Thyroid gland (tissue), 4 donors: ENCODE data around the gene SMCO4. TPM values are rescaled to one million over a fixed set of nuclear protein-coding genes. Genes with fewer than 3 reads are reported as not detected.
A peak's percentile ranks its signal among the peaks of the same experiment; 100 is the strongest.

Source experiments
- DNase-seq, 2 donors: peaks; one replicate each; pipeline ENCODE4 v3.0.0-alpha.2; 2019
- H3K27ac ChIP-seq, 3 donors: fragments of 200-600 bp; sonication (generic); 1 replicate in 2 of 3; 2 replicates in 1 of 3; pipeline ENCODE4 v1.5.1; 2016 to 2019; ENCODE audit warnings: mild to moderate bottlenecking in 1 of 3, moderate library complexity in 1 of 3
- H3K27me3 ChIP-seq: fragments of 200-600 bp; sonication (generic); one replicate; pipeline ENCODE4 v1.5.1; 2019
- H3K36me3 ChIP-seq, 2 donors: fragments of 200-600 bp; sonication (generic); one replicate each; pipeline ENCODE4 v1.5.1; 2016 to 2019
- H3K4me1 ChIP-seq, 2 donors: fragments of 200-600 bp; sonication (generic); one replicate each; pipeline ENCODE4 v1.5.1; 2017 to 2019
- H3K4me3 ChIP-seq, 3 donors: fragments of 200-600 bp; sonication (generic); replicated peaks in 1 of 3; 1 replicate in 2 of 3; 2 replicates in 1 of 3; pipeline ENCODE4 v1.5.1; 2016; ENCODE audit warnings: mild to moderate bottlenecking in 1 of 3
- H3K9me3 ChIP-seq: fragments of 200-600 bp; sonication (generic); one replicate; pipeline ENCODE4 v1.5.1; 2017
- POLR2A ChIP-seq, 2 donors: fragments of 450-650 bp; IDR thresholded peaks; one replicate each; pipeline ENCODE4 v1.6.1; 2017; ENCODE audit warnings: antibody characterized with exemption in 2 of 2, mild to moderate bottlenecking in 2 of 2, moderate library complexity in 1 of 2
- WGBS, 2 donors: methylation state at CpG; one replicate each; pipeline ENCODE4 v1.1.5; 2017; 5-methylcytosine and 5-hydroxymethylcytosine counted together
- intact Hi-C: fragments of 100-400 bp; cut with DNase I; formaldehyde crosslinking; loops from one replicate; pipeline ENCODE4 v1.15.1; 2023
- total RNA-seq, 4 donors: library from RNA; depleted of rRNA; stranded (reverse); fragments of >200 nt; gene quantifications; one replicate each; pipeline ENCODE4 v1.2.3, GENCODE V29; 2016
- TF ChIP-seq, protein P1 (sequence below), 6 experiments: fragments of 200-600 bp in 3 of 6; fragments of 450-650 bp in 3 of 6; sonication (generic) in 3 of 6; IDR thresholded peaks; one replicate each; pipeline ENCODE4 v1.5.1; 2016 to 2019; ENCODE audit warnings: antibody characterized with exemption in 6 of 6, mild to moderate bottlenecking in 2 of 6, inconsistent platforms in 1 of 6, moderate library complexity in 1 of 6

Gene SMCO4
- total RNA-seq, 4 donors from 2014 or later = 38.6 to 135 (median 102) TPM

- H3K9me3 ChIP-seq = no peaks in the 10 kb centered on the region
- no peaks in the 10 kb centered on the region for H3K36me3 ChIP-seq
- TF ChIP-seq, protein P1, sequence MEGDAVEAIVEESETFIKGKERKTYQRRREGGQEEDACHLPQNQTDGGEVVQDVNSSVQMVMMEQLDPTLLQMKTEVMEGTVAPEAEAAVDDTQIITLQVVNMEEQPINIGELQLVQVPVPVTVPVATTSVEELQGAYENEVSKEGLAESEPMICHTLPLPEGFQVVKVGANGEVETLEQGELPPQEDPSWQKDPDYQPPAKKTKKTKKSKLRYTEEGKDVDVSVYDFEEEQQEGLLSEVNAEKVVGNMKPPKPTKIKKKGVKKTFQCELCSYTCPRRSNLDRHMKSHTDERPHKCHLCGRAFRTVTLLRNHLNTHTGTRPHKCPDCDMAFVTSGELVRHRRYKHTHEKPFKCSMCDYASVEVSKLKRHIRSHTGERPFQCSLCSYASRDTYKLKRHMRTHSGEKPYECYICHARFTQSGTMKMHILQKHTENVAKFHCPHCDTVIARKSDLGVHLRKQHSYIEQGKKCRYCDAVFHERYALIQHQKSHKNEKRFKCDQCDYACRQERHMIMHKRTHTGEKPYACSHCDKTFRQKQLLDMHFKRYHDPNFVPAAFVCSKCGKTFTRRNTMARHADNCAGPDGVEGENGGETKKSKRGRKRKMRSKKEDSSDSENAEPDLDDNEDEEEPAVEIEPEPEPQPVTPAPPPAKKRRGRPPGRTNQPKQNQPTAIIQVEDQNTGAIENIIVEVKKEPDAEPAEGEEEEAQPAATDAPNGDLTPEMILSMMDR (IDR thresholded peaks at IDR 0.05) = no peak
- peaks cover 38 to 67% of the 10 kb centered on the region in 2 donors for H3K4me1 ChIP-seq
- intact Hi-C loops = no loop called here
- no peaks in the 10 kb centered on the region for H3K27me3 ChIP-seq
- 89 to 90% methylated on average over 8 of the region's 8 CpGs for WGBS, 2 donors
- peak overlapping the region in 2 of 3 donors; percentile 51 to 56 for H3K27ac ChIP-seq
- no peak overlapping the region for H3K4me3 ChIP-seq
- DNase-seq = no peak
Observed at GRCh38 chr11:93526641-93527583, 16.3 kb downstream of the SMCO4 start.

DNA sequence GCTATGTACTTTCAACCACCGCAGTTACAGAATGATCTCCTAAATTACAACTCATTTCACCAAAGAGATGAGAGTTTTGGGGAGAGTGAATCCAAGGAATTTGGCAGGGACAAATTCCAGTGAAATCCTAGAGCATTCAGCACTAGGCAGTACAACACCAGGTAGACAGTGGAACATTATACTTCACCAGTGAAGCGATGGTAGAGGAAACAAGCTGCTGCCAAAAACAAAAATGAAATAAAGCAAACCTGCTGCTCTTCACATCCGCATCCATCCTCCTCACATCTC is 16.9 kb downstream of the SMCO4 start:
- H3K4me1 ChIP-seq = peaks cover 38 to 67% of the 10 kb centered on the region in 2 donors
- TF ChIP-seq, protein P1 (IDR thresholded peaks at IDR 0.05) = no peak
- TF ChIP-seq POLR2A (IDR thresholded peaks at IDR 0.05) = no peak
- intact Hi-C loops = no loop called here
- 51 to 53% methylated on average over 3 of the region's 3 CpGs for WGBS, 2 donors
- peak overlapping the region in 2 of 3 donors; percentile 51 to 56 for H3K27ac ChIP-seq
- no peaks in the 10 kb centered on the region for H3K9me3 ChIP-seq
- no peak for DNase-seq
- H3K36me3 ChIP-seq = no peaks in the 10 kb centered on the region
- H3K27me3 ChIP-seq = no peaks in the 10 kb centered on the region
- H3K4me3 ChIP-seq = no peak overlapping the region

GRCh38 chr11:93525601-93526345 is 17.4 kb downstream of the SMCO4 start:
- no peak overlapping the region for H3K4me3 ChIP-seq
- WGBS, 2 donors = 62 to 72% methylated on average over 7 of the region's 7 CpGs

DNA sequence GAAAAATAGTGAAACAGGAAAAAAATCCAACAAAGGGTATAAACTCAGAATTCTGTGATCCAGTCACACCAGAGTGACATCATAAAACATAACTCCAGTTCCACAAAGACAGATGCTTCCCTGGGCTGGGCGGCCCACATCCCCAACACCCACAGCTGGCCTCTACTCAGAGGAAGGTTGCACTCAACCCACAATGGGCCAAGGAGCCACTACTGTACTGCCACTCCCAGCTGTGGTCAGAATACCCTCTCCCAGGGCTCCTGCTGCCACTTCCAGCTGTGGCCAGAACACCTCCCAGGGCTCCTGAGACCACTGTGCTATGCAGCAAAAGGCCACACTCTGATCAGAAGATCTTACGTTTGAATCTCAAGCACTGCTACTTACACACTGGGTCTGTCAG is 18.3 kb downstream of the SMCO4 start:
- H3K36me3 ChIP-seq = no peaks in the 10 kb centered on the region
- H3K27ac ChIP-seq = peak overlapping the region in 1 of 3 donors; percentile 25
- TF ChIP-seq, protein P1 (IDR thresholded peaks at IDR 0.05) = no peak
- no peak for TF ChIP-seq POLR2A (IDR thresholded peaks at IDR 0.05)
- H3K4me3 ChIP-seq = no peak overlapping the region
- peaks cover 33 to 56% of the 10 kb centered on the region in 2 donors for H3K4me1 ChIP-seq
- 85 to 91% methylated on average over 2 of the region's 2 CpGs for WGBS, 2 donors
- H3K27me3 ChIP-seq = no peaks in the 10 kb centered on the region
- DNase-seq = no peak
- intact Hi-C loops = no loop called here
- H3K9me3 ChIP-seq = no peaks in the 10 kb centered on the region

More at GRCh38 chr11:93525601-93526345, 17.4 kb downstream of the SMCO4 start:
- no peak for DNase-seq
- Histone ChIP-seq H3K4me1 (peaks cover 38 to 66% of the 10 kb centered on the region in 2 donors), H3K27me3 (no peaks in the 10 kb centered on the region), H3K27ac (peak overlapping the region in 2 of 3 donors; percentile 51 to 56), H3K36me3 (no peaks in the 10 kb centered on the region), H3K9me3 (no peaks in the 10 kb centered on the region)
- intact Hi-C loops = no loop called here
- TF ChIP-seq POLR2A (IDR thresholded peaks at IDR 0.05) = no peak
- TF ChIP-seq, protein P1 (IDR thresholded peaks at IDR 0.05) = no peak

- TF ChIP-seq POLR2A (IDR thresholded peaks at IDR 0.05) = no peak
- TF ChIP-seq, protein P1 (IDR thresholded peaks at IDR 0.05) = no peak
- no peaks in the 10 kb centered on the region for H3K36me3 ChIP-seq
- H3K27ac ChIP-seq = no peak overlapping the region
- no peak for DNase-seq
- WGBS, 2 donors = 82 to 90% methylated on average over 6 of the region's 6 CpGs
- H3K4me1 ChIP-seq = peaks cover 27 to 53% of the 10 kb centered on the region in 2 donors
- no peaks in the 10 kb centered on the region for H3K9me3 ChIP-seq
- H3K4me3 ChIP-seq = no peak overlapping the region
- no peaks in the 10 kb centered on the region for H3K27me3 ChIP-seq
- intact Hi-C loops = no loop called here
Observed at GRCh38 chr11:93524173-93524536, 19.0 kb downstream of the SMCO4 start.
